HG02885 (cell line): ENCODE results near the gene GIPR.

Experiments used
- ATAC-seq: cut with Tn5 transposase; IDR thresholded peaks from one replicate; pipeline ENCODE4 v1.9.1; 2021; ENCODE audit warnings: mild to moderate bottlenecking; ENCODE audit not compliant: unreplicated experiment, poor library complexity

GIPR gene

DNA sequence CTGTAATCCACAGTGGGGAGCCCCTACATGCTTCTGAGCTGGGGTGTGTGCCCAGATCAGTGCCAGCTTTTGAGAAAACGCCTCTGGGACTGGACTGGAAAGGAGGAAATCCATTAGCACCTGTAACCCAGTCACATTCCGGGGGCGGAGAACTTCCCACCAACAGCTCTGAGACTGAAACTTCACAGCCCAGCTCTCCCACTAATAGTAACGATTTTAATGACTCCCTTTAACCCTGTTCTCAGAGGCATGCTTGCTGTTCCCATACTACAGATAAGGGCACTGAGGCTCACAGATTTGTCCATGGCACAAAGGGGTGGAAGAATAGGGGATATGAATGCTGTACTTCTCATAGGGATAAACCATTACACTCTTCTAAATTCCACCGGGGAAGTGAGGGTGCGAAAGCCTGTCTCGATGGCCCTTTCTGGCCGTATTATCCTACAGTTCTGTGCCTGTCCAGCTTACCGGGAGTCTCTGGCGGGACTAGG, 61.8 kb downstream of the GIPR start:
- no peak for ATAC-seq

DNA sequence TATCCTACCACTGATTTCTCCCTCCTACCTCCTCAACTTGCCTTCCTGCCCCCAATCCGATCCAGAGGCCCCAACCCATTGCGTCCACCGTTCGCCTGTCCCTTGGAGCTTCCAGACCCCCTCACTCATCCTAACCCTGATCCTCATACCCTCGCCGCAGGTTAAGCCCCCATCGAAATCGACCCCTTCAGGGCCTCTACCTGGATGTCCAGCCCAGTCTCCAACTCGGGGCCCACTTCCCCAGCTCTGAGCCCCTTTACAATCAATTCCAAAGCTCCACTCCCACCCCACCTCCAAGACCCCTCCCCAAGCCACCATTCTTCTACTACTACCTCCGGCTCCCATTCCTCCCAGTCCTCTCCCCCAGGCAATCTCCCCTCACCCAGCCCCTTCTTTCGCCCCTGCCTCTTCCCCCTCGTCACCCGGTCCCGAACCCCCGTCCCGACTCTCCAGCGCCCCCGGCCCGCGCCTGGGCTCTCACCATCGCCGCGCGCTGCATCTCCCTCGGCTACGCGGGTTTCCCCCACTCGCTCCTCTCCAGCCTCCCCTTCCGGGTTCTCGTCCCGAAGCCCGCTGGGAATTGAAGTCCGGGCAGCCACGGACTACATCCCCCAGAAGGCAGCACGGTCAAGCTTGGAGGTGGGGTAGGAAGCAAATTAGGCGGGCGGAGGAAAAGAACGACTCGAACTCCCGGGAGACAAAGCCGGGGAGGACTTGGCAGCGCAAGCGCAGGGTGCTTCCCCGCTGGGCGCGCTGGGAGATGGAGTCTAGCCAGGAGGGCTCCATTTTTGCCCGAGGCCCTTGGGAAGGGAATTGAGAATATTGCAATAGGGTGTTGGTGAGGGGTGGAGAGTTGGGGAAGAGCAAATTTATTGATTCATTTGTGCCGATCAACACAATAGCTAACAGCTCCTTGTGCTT, 62.6 kb downstream of the GIPR start, which contains the start of gene FBXO46:
TSS of gene FBXO46 (minus strand) at position 529 of the 921 bp plus-strand sequence. CDS start 17,401 bp downstream, outside the sequence.
- ATAC-seq: peak; percentile 94
